ENCODE measurements around the gene ADARB2. TPM values are rescaled to one million over a fixed set of nuclear protein-coding genes. Genes with fewer than 3 reads are reported as not detected.

ADARB2 gene
- total RNA-seq, 2 donors from 2014 or later = 0.27 TPM; not detected in 1

- ATAC-seq (no peak), DNase-seq (no peak)
- intact Hi-C loops (cut with DNase I) = no loop called here
These were observed 129.9 kb downstream of the ADARB2 start for GRCh38 chr10:1607466-1607865.

GRCh38 chr10:1605999-1606940, 131.1 kb downstream of the ADARB2 start:
- no peak for ATAC-seq
- intact Hi-C loops (cut with DNase I) = no loop called here
- DNase-seq = no peak

GRCh38 chr10:1605121-1605520, 132.2 kb downstream of the ADARB2 start:
- no peak for DNase-seq
- intact Hi-C loops (cut with DNase I) = no loop called here
- no peak for ATAC-seq

GRCh38 chr10:1604246-1604645, 133.1 kb downstream of the ADARB2 start:
- intact Hi-C loops (cut with DNase I) = no loop called here
- DNase-seq (no peak), ATAC-seq (no peak)

GRCh38 chr10:1603181-1603580, 134.1 kb downstream of the ADARB2 start:
- ATAC-seq = no peak
- intact Hi-C loops (cut with DNase I) = no loop called here
- no peak for DNase-seq

GRCh38 chr10:1602037-1602484, 135.3 kb downstream of the ADARB2 start:
- intact Hi-C loops (cut with DNase I) = no loop called here
- DNase-seq = no peak

GRCh38 chr10:1601406-1601805, 135.9 kb downstream of the ADARB2 start:
- no peak for DNase-seq
- intact Hi-C loops (cut with DNase I) = no loop called here
- no peak for ATAC-seq

More at GRCh38 chr10:1602037-1602484, 135.3 kb downstream of the ADARB2 start:
- ATAC-seq = no peak

- intact Hi-C loops (cut with DNase I) = no loop called here
- ATAC-seq (no peak), DNase-seq (no peak)
These were observed 136.5 kb downstream of the ADARB2 start for GRCh38 chr10:1600861-1601260.

GRCh38 chr10:1598393-1599153, 138.8 kb downstream of the ADARB2 start:
- no peak for ATAC-seq
- DNase-seq = no peak
- intact Hi-C loops (cut with DNase I) = no loop called here

- intact Hi-C loops (cut with DNase I) = no loop called here
- ATAC-seq (no peak), DNase-seq (no peak)
These were observed 139.8 kb downstream of the ADARB2 start for GRCh38 chr10:1597370-1598146.

- intact Hi-C loops (cut with DNase I) = no loop called here
- ATAC-seq (no peak), DNase-seq (no peak)
These were observed 140.7 kb downstream of the ADARB2 start for GRCh38 chr10:1596482-1597099.

GRCh38 chr10:1595726-1596125, 141.6 kb downstream of the ADARB2 start:
- intact Hi-C loops (cut with DNase I) = no loop called here
- ATAC-seq (no peak), DNase-seq (no peak)

- no peak for DNase-seq
- ATAC-seq = no peak
- intact Hi-C loops (cut with DNase I) = no loop called here
These were observed 142.1 kb downstream of the ADARB2 start for GRCh38 chr10:1595242-1595600.

- intact Hi-C loops (cut with DNase I) = no loop called here
- ATAC-seq = no peak
- no peak for DNase-seq
These were observed 142.7 kb downstream of the ADARB2 start for GRCh38 chr10:1594372-1595241.

GRCh38 chr10:1591742-1592141, 145.6 kb downstream of the ADARB2 start:
- intact Hi-C loops (cut with DNase I) = no loop called here
- no peak for ATAC-seq
- DNase-seq = no peak

GRCh38 chr10:1591045-1591444, 146.3 kb downstream of the ADARB2 start:
- no peak for ATAC-seq
- DNase-seq = no peak
- intact Hi-C loops (cut with DNase I) = no loop called here

GRCh38 chr10:1589257-1589656, 148.1 kb downstream of the ADARB2 start:
- ATAC-seq (no peak), DNase-seq (no peak)
- intact Hi-C loops (cut with DNase I) = no loop called here

- DNase-seq (no peak), ATAC-seq (no peak)
- intact Hi-C loops (cut with DNase I) = no loop called here
These were observed 154.6 kb downstream of the ADARB2 start for GRCh38 chr10:1582739-1583138.

Measured in left cardiac atrium (tissue), 4 donors.